Testis (tissue), 2 donors: ENCODE data around the gene DNAJB6.

ENCODE experiments used
- CTCF ChIP-seq, 3 experiments: fragments of 450-650 bp in 2 of 3; fragments of 200-600 bp in 1 of 3; sonication (generic) in 1 of 3; IDR thresholded peaks; one replicate each; pipeline ENCODE4 v1.5.1; 2016 to 2019; ENCODE audit warnings: antibody characterized with exemption in 3 of 3, mild to moderate bottlenecking in 2 of 3, moderate library complexity in 1 of 3
- POLR2A ChIP-seq: fragments of 450-650 bp; IDR thresholded peaks from one replicate; pipeline ENCODE4 v1.6.1; 2017; ENCODE audit warnings: antibody characterized with exemption, mild to moderate bottlenecking, moderate library complexity

- TF ChIP-seq CTCF (IDR thresholded peaks at IDR 0.05) (no peak), POLR2A (no peak)
These were observed 105.7 kb downstream of the DNAJB6 start for GRCh38 chr7:157442456-157442855.
